Neural cell (in vitro differentiated cells): ENCODE results near the gene RIC1. TPM values are rescaled to one million over a fixed set of nuclear protein-coding genes. Genes with fewer than 3 reads are reported as not detected.

Source experiments
- H2AFZ ChIP-seq: fragments of 200-600, 300-800 bp; sonication (generic), shearing (Covaris generic); 2 replicates; pipeline ENCODE4 v1.6.0; 2014; ENCODE audit warnings: low read depth, mild to moderate bottlenecking, antibody characterized with exemption, low read length, moderate library complexity
- H3F3A ChIP-seq: fragments of 200-600 bp; shearing (Covaris generic); 2 replicates; pipeline ENCODE4 v1.6.1; 2016; ENCODE audit warnings: mild to moderate bottlenecking, moderate library complexity, mixed read lengths, antibody characterized with exemption, low read length; ENCODE audit not compliant: insufficient read depth, poor library complexity, severe bottlenecking
- H3K27ac ChIP-seq: fragments of 200-600, 300-800 bp; sonication (generic), shearing (Covaris generic); 2 replicates; pipeline ENCODE4 v1.5.1; 2014; ENCODE audit warnings: mild to moderate bottlenecking, low read length, moderate library complexity
- H3K27me3 ChIP-seq: fragments of 300-800, 200-600 bp; sonication (generic), shearing (Covaris generic); 2 replicates; pipeline ENCODE4 v1.6.0; 2014; ENCODE audit warnings: mild to moderate bottlenecking, low read depth, low read length, moderate library complexity; ENCODE audit not compliant: insufficient read depth
- H3K36me3 ChIP-seq: fragments of 300-800, 200-600 bp; sonication (generic), shearing (Covaris generic); 2 replicates; pipeline ENCODE4 v1.5.1; 2014; ENCODE audit warnings: mild to moderate bottlenecking, antibody characterized with exemption, low read length, moderate library complexity; ENCODE audit not compliant: insufficient read depth
- H3K4me2 ChIP-seq: fragments of 300-800, 200-600 bp; sonication (generic), shearing (Covaris generic); 2 replicates; pipeline ENCODE4 v1.6.0; 2014; ENCODE audit warnings: mild to moderate bottlenecking, low read length
- H3K4me3 ChIP-seq: fragments of 300-800, 200-600 bp; sonication (generic), shearing (Covaris generic); 2 replicates; pipeline ENCODE4 v1.5.1; 2014; ENCODE audit warnings: mild to moderate bottlenecking, low read length, moderate library complexity
- H3K79me2 ChIP-seq: fragments of 200-600 bp; shearing (Covaris generic); replicated peaks from 2 replicates; pipeline ENCODE4 v1.6.0; 2014; ENCODE audit warnings: mild to moderate bottlenecking, low read length, moderate library complexity; ENCODE audit not compliant: insufficient read depth
- H3K9ac ChIP-seq: fragments of 300-800, 200-600 bp; sonication (generic), shearing (Covaris generic); 2 replicates; pipeline ENCODE4 v1.6.1; 2016; ENCODE audit warnings: mild to moderate bottlenecking, low read length, mixed read lengths
- H3K9me2 ChIP-seq: fragments of 200-600 bp; shearing (Covaris generic); 2 replicates; pipeline ENCODE4 v1.6.1; 2016; ENCODE audit warnings: mild to moderate bottlenecking, low read length, mixed read lengths; ENCODE audit not compliant: insufficient read depth
- H3K9me3 ChIP-seq: fragments of 200-600, 300-800 bp; sonication (generic), shearing (Covaris generic); 2 replicates; pipeline ENCODE4 v1.6.1; 2016; ENCODE audit warnings: mild to moderate bottlenecking, mixed run types, low read length, moderate library complexity, mixed read lengths
- H4K20me1 ChIP-seq: fragments of 200-600 bp; shearing (Covaris generic); 2 replicates; pipeline ENCODE4 v1.6.1; 2016; ENCODE audit warnings: mild to moderate bottlenecking, mixed run types; ENCODE audit not compliant: insufficient read depth
- EP300 ChIP-seq: fragments of 450-650 bp; conservative IDR thresholded peaks from 2 replicates; pipeline ENCODE4 v1.6.1; 2014; ENCODE audit warnings: antibody characterized with exemption, mild to moderate bottlenecking, moderate library complexity; ENCODE audit not compliant: poor library complexity, severe bottlenecking
- EZH2 ChIP-seq: fragments of 200-600, 300-800 bp; shearing (Covaris generic), sonication (generic); IDR thresholded peaks from 2 replicates; pipeline ENCODE4 v1.6.1; 2014; ENCODE audit warnings: antibody characterized with exemption, low read length, borderline replicate concordance, mild to moderate bottlenecking; ENCODE audit not compliant: insufficient read depth, poor library complexity, severe bottlenecking
- MXI1 ChIP-seq: fragments of 450-650 bp; conservative IDR thresholded peaks from 2 replicates; pipeline ENCODE4 v1.6.1; 2014; ENCODE audit warnings: antibody characterized with exemption, mild to moderate bottlenecking; ENCODE audit not compliant: poor library complexity, severe bottlenecking
- POLR2AphosphoS5 ChIP-seq: IDR thresholded peaks from 2 replicates; pipeline ENCODE4 v1.6.1; 2012
- RAD21 ChIP-seq: fragments of 450-650 bp; conservative IDR thresholded peaks from 2 replicates; pipeline ENCODE4 v1.6.1; 2014; ENCODE audit warnings: antibody characterized with exemption, mild to moderate bottlenecking, moderate library complexity
- SMC3 ChIP-seq: fragments of 450-650 bp; conservative IDR thresholded peaks from 2 replicates; pipeline ENCODE4 v1.6.1; 2014; ENCODE audit warnings: antibody characterized with exemption, mild to moderate bottlenecking, moderate library complexity; ENCODE audit not compliant: poor library complexity
- TAF1 ChIP-seq: IDR thresholded peaks from 2 replicates; pipeline ENCODE4 v1.6.1; 2012; ENCODE audit warnings: low read depth
- polyA plus RNA-seq: library from polyadenylated mRNA; depleted of rRNA; stranded (reverse); fragments of >200 nt; gene quantifications from 2 replicates; pipeline ENCODE4 v1.2.3, GENCODE V29; 2014
- TF ChIP-seq, protein P1 (sequence below): fragments of 450-650 bp; IDR thresholded peaks from 2 replicates; pipeline ENCODE4 v1.5.1; 2014; ENCODE audit warnings: antibody characterized with exemption, mild to moderate bottlenecking, moderate library complexity; ENCODE audit not compliant: poor library complexity, severe bottlenecking
- TF ChIP-seq, protein P2 (sequence below): IDR thresholded peaks from 2 replicates; pipeline ENCODE4 v1.6.1; 2012; ENCODE audit warnings: borderline replicate concordance

RIC1 gene
- polyA plus RNA-seq, 1 donor from 2014 or later: 9.9 TPM

DNA sequence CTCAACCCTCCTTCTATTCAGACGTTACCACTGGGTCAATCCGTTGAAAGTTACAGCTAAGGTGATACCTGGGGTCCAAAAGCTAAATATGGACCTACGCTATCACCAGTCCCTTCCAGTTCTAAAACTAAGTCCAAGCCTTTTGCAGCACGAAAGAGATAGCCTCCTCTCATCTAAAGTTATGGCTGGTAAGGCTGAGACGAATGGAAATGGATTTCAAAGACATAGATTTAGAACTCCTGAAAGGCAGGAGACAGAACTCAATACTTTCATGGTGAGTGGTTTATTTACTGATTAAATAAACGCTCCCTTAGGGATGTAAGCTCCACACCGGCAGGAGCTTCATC, 751 bp upstream of the RIC1 start:
- H4K20me1 ChIP-seq: no peaks in the 10 kb centered on the region
- TF ChIP-seq POLR2AphosphoS5 (no peak), RAD21 (no peak), TAF1 (no peak), MXI1 (no peak), SMC3 (no peak), EP300 (no peak), EZH2 (no peak)
- TF ChIP-seq, protein P1, sequence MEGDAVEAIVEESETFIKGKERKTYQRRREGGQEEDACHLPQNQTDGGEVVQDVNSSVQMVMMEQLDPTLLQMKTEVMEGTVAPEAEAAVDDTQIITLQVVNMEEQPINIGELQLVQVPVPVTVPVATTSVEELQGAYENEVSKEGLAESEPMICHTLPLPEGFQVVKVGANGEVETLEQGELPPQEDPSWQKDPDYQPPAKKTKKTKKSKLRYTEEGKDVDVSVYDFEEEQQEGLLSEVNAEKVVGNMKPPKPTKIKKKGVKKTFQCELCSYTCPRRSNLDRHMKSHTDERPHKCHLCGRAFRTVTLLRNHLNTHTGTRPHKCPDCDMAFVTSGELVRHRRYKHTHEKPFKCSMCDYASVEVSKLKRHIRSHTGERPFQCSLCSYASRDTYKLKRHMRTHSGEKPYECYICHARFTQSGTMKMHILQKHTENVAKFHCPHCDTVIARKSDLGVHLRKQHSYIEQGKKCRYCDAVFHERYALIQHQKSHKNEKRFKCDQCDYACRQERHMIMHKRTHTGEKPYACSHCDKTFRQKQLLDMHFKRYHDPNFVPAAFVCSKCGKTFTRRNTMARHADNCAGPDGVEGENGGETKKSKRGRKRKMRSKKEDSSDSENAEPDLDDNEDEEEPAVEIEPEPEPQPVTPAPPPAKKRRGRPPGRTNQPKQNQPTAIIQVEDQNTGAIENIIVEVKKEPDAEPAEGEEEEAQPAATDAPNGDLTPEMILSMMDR: no peak
- TF ChIP-seq, protein P2, sequence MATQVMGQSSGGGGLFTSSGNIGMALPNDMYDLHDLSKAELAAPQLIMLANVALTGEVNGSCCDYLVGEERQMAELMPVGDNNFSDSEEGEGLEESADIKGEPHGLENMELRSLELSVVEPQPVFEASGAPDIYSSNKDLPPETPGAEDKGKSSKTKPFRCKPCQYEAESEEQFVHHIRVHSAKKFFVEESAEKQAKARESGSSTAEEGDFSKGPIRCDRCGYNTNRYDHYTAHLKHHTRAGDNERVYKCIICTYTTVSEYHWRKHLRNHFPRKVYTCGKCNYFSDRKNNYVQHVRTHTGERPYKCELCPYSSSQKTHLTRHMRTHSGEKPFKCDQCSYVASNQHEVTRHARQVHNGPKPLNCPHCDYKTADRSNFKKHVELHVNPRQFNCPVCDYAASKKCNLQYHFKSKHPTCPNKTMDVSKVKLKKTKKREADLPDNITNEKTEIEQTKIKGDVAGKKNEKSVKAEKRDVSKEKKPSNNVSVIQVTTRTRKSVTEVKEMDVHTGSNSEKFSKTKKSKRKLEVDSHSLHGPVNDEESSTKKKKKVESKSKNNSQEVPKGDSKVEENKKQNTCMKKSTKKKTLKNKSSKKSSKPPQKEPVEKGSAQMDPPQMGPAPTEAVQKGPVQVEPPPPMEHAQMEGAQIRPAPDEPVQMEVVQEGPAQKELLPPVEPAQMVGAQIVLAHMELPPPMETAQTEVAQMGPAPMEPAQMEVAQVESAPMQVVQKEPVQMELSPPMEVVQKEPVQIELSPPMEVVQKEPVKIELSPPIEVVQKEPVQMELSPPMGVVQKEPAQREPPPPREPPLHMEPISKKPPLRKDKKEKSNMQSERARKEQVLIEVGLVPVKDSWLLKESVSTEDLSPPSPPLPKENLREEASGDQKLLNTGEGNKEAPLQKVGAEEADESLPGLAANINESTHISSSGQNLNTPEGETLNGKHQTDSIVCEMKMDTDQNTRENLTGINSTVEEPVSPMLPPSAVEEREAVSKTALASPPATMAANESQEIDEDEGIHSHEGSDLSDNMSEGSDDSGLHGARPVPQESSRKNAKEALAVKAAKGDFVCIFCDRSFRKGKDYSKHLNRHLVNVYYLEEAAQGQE: no peak

DNA sequence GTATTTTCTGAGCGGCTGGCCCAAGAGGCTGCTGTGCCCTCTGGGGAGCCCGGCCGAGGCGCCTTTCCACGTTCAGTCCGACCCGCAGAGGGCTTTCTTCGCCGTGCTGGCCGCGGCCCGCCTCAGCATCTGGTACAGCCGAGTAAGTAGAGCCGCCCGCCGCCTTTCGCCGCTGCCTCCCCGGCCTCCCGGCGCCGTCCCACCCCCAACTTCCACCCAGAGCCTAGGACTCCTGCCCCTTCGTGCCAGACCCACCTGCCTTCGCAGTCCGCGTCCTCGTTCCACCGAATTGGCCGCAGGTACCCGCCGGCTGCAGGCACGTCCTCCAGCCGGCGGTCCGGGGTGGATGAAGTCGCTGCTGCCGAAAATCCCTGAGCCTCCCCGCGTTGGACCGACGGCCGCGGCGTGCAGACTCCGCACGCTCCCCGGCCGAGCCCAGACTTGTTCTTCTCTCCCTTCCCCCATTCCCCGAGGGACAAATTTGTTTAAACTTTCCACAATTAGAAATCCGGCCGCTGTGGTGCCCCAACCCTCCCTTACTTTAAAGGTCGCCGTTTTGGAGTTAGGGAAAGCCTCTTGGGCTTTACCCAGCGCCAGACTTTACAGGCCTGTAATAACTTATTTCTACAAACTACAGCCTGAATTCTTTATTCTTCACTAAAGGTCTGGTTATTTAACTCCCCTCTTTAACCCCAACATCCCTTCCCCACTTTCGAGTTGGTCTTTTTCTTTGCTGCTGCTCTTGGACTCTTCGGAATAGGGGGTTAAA, 589 bp downstream of the RIC1 start:
- Histone ChIP-seq H3K9me2 (no peaks in the 10 kb centered on the region), H3K9me3 (no peaks in the 10 kb centered on the region), H4K20me1 (no peaks in the 10 kb centered on the region), H3K4me3 (peak overlapping the region; percentile 99), H3K79me2 (peaks cover 43% of the 10 kb centered on the region), H3F3A (peaks cover 4% of the 10 kb centered on the region), H3K9ac (peak overlapping the region; percentile 80), H3K36me3 (no peaks in the 10 kb centered on the region), H2AFZ (peak overlapping the region; percentile 69), H3K27me3 (no peaks in the 10 kb centered on the region), H3K4me2 (peak overlapping the region; percentile 93), H3K27ac (peak overlapping the region; percentile 65)
- TF ChIP-seq POLR2AphosphoS5 (no peak), MXI1 (no peak), RAD21 (no peak), EP300 (no peak), TAF1 (no peak), SMC3 (no peak)
- TF ChIP-seq, protein P1: no peak
- TF ChIP-seq, protein P2: no peak

More for the DNA sequence above, 751 bp upstream of the RIC1 start:
- no peaks in the 10 kb centered on the region for H3K36me3 ChIP-seq
- H3F3A ChIP-seq: peaks cover 4% of the 10 kb centered on the region
- H2AFZ ChIP-seq: peak overlapping the region; percentile 91
- peaks cover 32% of the 10 kb centered on the region for H3K79me2 ChIP-seq
- H3K27ac ChIP-seq: peak overlapping the region; percentile 65
- no peaks in the 10 kb centered on the region for H3K9me3 ChIP-seq
- H3K4me3 ChIP-seq: peak overlapping the region; percentile 99
- peak overlapping the region; percentile 86 for H3K4me2 ChIP-seq
- H3K27me3 ChIP-seq: no peaks in the 10 kb centered on the region
- H3K9ac ChIP-seq: peak overlapping the region; percentile 80
- no peaks in the 10 kb centered on the region for H3K9me2 ChIP-seq
